ENCODE measurements around the gene ARL13B. TPM values are rescaled to one million over a fixed set of nuclear protein-coding genes. Genes with fewer than 3 reads are reported as not detected.
A peak's percentile ranks its signal among the peaks of the same experiment; 100 is the strongest.

Gene ARL13B
- total RNA-seq, 2 experiments from 2014 or later, result 8.7 to 11.2 TPM

DNA sequence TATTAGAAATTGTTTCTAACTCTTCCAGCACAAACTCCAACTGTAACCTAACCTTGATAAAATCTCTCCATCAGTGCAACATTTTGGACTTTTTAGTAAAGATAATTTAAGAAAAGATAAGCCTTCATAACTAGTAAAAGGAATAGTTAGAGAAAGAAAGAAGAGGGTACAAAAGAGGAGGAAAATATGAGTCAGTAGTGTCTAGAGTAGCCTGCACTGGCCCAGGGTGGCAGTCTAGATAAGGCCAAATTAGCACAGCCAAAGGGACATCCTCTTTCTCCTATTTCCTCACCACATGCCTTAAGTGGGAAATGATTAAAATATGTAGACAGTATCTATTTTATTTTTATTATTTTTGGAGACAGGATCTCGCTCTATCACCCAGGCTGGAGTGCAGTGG is 10.0 kb upstream of the ARL13B start:
- ChIA-PET CTCF (no interaction called here), POLR2A (no interaction called here)
- ATAC-seq, result no peak
- Mint-ChIP-seq H3K9me3 (ENCODE audit: low read depth) (no peaks in the 10 kb centered on the region), H3K4me3 (no peak overlapping the region), H3K4me1 (peaks cover 9% of the 10 kb centered on the region), H3K27me3 (peaks cover 10% of the 10 kb centered on the region), H3K27ac (no peak overlapping the region), H3K36me3 (ENCODE audit: low read depth) (no peaks in the 10 kb centered on the region)
- no peak for DNase-seq
- intact Hi-C loops (cut with DNase I, micrococcal nuclease), result no loop called here

DNA sequence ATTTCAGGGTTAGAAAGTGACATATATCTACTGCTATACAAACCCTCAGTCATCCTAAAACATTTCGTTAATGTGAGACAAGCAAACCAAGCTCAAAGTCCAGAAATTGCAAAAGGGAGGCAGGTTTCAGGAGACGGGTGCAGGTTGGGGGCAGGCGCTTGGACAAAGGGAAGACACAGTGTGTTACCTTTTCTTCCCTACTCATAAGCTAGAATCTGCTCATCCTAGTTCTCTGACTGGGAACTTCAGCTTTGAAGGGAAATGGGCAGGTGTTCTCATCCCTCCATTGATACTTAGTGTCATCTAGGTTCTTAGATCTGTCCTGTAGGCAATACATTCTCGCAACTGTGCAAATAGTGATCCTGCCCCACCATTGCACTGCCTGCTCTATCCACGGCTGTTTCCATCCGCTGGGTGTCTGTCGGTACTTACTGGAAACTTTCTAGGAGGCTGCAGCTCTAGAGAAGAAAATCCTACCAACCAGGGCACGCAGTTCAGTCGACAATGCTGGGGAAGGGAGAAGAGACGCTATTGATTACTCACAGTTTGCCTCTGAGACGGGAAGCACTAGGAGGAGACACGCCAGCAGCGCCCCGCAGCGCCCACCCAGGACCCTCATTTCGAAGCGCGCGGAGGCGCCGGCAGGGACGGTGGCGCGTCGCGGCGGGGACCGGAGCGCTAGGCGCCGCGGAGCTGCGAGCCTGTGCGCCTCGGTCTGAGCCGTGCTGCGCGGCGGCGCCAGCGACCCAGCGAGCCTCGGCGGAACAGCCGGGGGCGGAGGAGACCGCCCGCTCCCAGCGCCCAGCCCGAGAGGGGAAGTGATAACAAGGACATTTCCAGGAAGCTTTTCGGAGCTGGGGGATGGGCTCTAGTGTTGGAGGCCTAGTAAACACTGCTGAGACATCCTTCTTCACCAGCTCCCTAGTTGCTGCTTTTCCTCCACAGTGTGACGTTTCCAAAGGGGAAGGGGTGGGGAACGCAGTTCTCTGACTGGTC is 6.5 kb upstream of the ARL13B start, which contains the start of gene PROS1:
Gene PROS1, minus strand, starts transcription at position 766 of the 996 bp plus-strand sequence. Its CDS starts 147 bp downstream, at position 619.
- intact Hi-C loops (cut with DNase I, micrococcal nuclease), result no loop called here
- H3K9me3 Mint-ChIP-seq (ENCODE audit: low read depth), result no peaks in the 10 kb centered on the region
- DNase-seq (peak; percentile 76), ATAC-seq (peak; percentile 92)
- H3K36me3 Mint-ChIP-seq (ENCODE audit: low read depth), result no peaks in the 10 kb centered on the region
- H3K4me3 Mint-ChIP-seq, result peak within 1 kb of the TSS; percentile 75
- H3K4me1 Mint-ChIP-seq, result peaks cover 9% of the 10 kb centered on the region
- ChIA-PET CTCF (interaction anchor here (0.6 to 1.4 kb wide), 5 partner anchors 9 to 173 kb away, joined by 3 to 5 read pairs (median 3); partner anchors contain the start of genes DHFR2 and NSUN3), POLR2A (no interaction called here)
- peak within 1 kb of the TSS; percentile 78 for H3K27ac Mint-ChIP-seq
- H3K27me3 Mint-ChIP-seq, result peaks cover 13% of the 10 kb centered on the region

DNA sequence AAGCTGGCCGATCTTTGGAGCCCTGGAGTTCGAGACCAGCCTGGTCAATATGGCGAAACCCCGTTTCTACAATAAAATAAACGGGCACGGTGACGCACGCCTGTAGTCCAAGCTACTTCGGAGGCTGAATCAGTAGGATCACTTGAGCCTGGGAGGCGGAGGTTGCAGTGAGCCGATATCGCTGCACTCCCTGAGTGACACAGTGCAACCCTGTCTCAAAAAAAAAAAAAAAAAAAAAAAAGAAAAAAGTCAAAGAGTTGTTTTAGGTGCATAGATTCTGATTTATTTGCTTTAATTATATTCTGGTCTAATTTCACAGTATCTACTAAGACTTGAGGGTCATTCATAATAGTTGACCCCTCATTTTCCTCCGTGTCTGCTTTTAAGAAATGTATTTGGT is 1.7 kb downstream of the ARL13B start:
- intact Hi-C loops (cut with DNase I, micrococcal nuclease), result loop anchor here in 1 of 2 experiments (2.0 kb wide), 1 partner anchor 23 kb away; no protein-coding TSS in a partner anchor
- no peak for ATAC-seq
- Mint-ChIP-seq H3K27me3 (no peaks in the 10 kb centered on the region), H3K36me3 (ENCODE audit: low read depth) (no peaks in the 10 kb centered on the region), H3K9me3 (ENCODE audit: low read depth) (no peaks in the 10 kb centered on the region), H3K4me1 (peaks cover 16% of the 10 kb centered on the region), H3K27ac (no peak overlapping the region), H3K4me3 (peak overlapping the region; percentile 82)
- DNase-seq, result no peak
- POLR2A ChIA-PET, result no interaction called here
- CTCF ChIA-PET, result interaction anchor here (0.8 to 0.9 kb wide), 2 partner anchors 11 to 88 kb away, joined by 4 read pairs; no protein-coding TSS in a partner anchor

DNA sequence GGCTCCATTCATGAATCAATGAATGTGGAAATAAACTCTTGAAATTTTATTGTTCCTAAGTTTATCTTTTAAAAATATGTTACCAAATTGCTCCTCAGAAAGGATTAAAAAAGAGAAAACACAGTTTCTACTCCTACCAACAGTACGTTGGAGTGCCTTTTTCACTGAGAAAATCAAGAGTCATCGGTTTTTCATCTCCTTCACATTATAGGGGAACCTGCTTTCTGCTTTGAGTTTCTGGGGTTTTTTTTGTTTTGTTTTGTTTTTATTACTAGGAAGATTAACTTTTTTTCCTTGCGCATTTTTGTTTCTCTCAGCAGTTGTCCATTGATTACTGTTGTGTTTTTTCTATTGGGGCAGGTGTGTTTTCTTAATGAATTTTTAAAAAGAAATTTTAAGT is 3.5 kb downstream of the ARL13B start:
- no peak for DNase-seq
- intact Hi-C loops (cut with DNase I, micrococcal nuclease), result no loop called here
- CTCF ChIA-PET, result no interaction called here
- H3K36me3 Mint-ChIP-seq (ENCODE audit: low read depth), result no peaks in the 10 kb centered on the region
- POLR2A ChIA-PET, result no interaction called here
- H3K4me3 Mint-ChIP-seq, result no peak overlapping the region
- no peaks in the 10 kb centered on the region for H3K27me3 Mint-ChIP-seq
- H3K9me3 Mint-ChIP-seq (ENCODE audit: low read depth), result no peaks in the 10 kb centered on the region
- no peak for ATAC-seq
- no peak overlapping the region for H3K27ac Mint-ChIP-seq
- H3K4me1 Mint-ChIP-seq, result peaks cover 16% of the 10 kb centered on the region

DNA sequence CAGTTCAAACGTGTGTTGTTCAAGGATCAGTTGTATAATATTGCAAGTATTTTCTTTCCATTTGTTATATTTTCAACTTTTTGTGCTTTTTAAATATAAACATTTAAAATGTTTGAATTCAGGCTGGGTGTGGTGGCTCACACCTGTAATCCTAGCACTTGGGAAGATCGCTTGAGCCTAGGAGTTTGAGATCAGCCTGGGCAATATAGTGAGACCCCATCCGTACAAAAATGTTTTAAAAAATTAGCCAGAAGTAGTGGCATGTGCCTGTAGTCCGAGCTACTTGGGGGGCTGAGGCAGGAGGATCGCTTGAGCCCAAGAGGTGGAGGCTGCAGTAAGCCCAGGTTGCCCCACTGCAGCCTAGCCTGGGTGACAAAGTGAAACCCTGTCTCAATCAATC is 4.7 kb downstream of the ARL13B start:
- Mint-ChIP-seq H3K4me3 (no peak overlapping the region), H3K27me3 (no peaks in the 10 kb centered on the region), H3K36me3 (ENCODE audit: low read depth) (no peaks in the 10 kb centered on the region), H3K9me3 (ENCODE audit: low read depth) (no peaks in the 10 kb centered on the region), H3K4me1 (peaks cover 12% of the 10 kb centered on the region), H3K27ac (no peak overlapping the region)
- ATAC-seq (no peak), DNase-seq (no peak)
- CTCF ChIA-PET, result interaction anchor here (0.6 kb wide), 1 partner anchor 14 kb away, joined by 3 read pairs; no protein-coding TSS in a partner anchor
- intact Hi-C loops (cut with DNase I, micrococcal nuclease), result no loop called here
- POLR2A ChIA-PET, result no interaction called here

DNA sequence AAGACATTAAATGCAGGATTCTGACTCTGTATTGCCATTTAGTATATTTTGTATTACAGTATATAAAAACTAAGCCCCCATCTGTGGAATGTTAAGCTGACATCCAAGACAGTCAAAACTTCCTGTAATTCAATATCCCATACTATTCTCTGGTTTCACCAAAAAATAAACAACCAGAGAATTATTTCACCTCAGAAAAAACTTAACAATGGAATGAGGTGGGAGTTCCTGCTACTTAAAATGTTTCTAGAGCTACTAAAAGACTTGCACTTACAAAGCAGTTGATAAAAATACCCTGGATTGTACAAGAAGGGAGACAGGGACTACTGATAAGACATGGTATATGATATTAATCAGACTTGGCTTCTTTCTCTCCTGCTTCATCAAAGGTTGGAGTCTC is 8.3 kb downstream of the ARL13B start:
- CTCF ChIA-PET, result interaction anchor here (1.0 kb wide), 1 partner anchor 81 kb away, joined by 3 read pairs; no protein-coding TSS in a partner anchor
- H3K36me3 Mint-ChIP-seq (ENCODE audit: low read depth), result no peaks in the 10 kb centered on the region

DNA sequence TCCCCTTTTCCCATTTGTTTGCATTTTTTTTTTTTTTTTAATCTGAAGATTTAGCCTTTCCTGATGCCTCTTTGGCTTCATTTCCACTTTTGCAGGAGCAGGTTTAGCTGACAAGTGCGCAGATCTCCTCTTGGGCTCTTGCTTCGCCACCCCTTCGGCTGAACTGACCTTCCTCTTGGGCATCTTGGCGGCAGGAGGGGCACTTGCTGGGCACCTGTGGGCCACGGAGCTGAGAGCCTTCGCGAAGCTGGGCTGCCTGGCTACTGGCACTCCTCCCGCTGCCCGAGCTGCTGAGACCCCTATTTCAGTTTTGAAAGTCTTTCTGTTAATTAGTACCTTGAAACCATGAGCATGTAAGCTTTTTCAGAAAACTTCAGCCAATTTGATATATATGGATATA is 8.8 kb downstream of the ARL13B start:
- ChIA-PET POLR2A (no interaction called here), CTCF (interaction anchor here (0.8 to 1.0 kb wide), 2 partner anchors 15 to 81 kb away, joined by 3 read pairs; no protein-coding TSS in a partner anchor)
- peaks cover under 1% of the 10 kb centered on the region for H3K4me1 Mint-ChIP-seq
- ATAC-seq (no peak), DNase-seq (no peak)
- H3K36me3 Mint-ChIP-seq (ENCODE audit: low read depth), result no peaks in the 10 kb centered on the region
- H3K27me3 Mint-ChIP-seq, result no peaks in the 10 kb centered on the region
- no peak overlapping the region for H3K27ac Mint-ChIP-seq
- intact Hi-C loops (cut with DNase I, micrococcal nuclease), result no loop called here
- H3K4me3 Mint-ChIP-seq, result no peak overlapping the region
- no peaks in the 10 kb centered on the region for H3K9me3 Mint-ChIP-seq (ENCODE audit: low read depth)

More for the DNA sequence above, 8.3 kb downstream of the ARL13B start:
- Mint-ChIP-seq H3K9me3 (ENCODE audit: low read depth) (no peaks in the 10 kb centered on the region), H3K4me3 (no peak overlapping the region), H3K4me1 (no peaks in the 10 kb centered on the region), H3K27me3 (no peaks in the 10 kb centered on the region), H3K27ac (no peak overlapping the region)
- ATAC-seq (no peak), DNase-seq (no peak)
- POLR2A ChIA-PET, result no interaction called here
- intact Hi-C loops (cut with DNase I, micrococcal nuclease), result no loop called here

DNA sequence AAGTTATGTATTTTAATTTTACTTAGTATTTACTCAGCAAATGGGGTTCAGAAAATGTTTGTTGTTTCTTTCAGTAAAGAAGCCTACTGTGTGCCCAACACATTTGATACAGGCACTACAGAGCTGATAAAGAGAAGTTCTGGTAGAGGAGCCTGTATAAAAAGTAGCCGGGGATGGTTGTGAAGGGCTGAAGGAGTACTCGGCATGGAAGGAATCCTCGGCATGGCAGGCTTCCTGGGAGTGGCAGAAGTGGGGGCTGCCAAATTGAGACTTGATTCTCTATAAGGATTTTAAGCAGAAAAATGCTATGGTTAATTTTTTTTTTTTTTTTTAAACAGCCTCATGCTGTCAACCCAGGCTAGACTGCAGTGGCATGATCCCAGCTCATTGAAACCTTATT is 9.3 kb downstream of the ARL13B start:
- ChIA-PET POLR2A (no interaction called here), CTCF (interaction anchor here (0.8 to 1.0 kb wide), 2 partner anchors 14 to 80 kb away, joined by 3 read pairs; no protein-coding TSS in a partner anchor)
- H3K9me3 Mint-ChIP-seq (ENCODE audit: low read depth), result no peaks in the 10 kb centered on the region
- H3K4me3 Mint-ChIP-seq, result no peak overlapping the region
- DNase-seq, result no peak
- ATAC-seq, result no peak
- intact Hi-C loops (cut with DNase I, micrococcal nuclease), result no loop called here
- H3K27ac Mint-ChIP-seq, result no peak overlapping the region
- H3K36me3 Mint-ChIP-seq (ENCODE audit: low read depth), result no peaks in the 10 kb centered on the region
- peaks cover 4% of the 10 kb centered on the region for H3K4me1 Mint-ChIP-seq
- H3K27me3 Mint-ChIP-seq, result no peaks in the 10 kb centered on the region

DNA sequence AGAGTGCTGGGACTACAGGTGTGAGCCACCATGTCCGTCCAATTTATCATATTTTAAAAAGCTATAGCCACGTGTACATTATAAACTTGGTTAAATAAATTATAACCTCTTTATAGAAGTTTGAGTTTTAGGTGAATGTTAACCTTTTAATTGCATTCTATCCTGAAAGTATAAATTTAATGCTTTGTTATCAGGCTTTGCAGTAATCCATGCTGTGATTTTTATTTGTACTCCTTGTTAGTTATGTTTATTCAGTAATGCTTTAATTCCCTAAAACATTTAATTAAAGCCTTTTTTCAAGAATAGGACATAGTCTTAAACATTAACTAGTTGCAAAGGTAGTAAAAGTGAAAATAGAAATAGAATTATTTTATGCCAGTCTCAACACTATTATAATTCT is 11.7 kb downstream of the ARL13B start:
- DNase-seq (no peak), ATAC-seq (no peak)
- CTCF ChIA-PET, result no interaction called here
- Mint-ChIP-seq H3K4me1 (peaks cover 4% of the 10 kb centered on the region), H3K4me3 (no peak overlapping the region), H3K36me3 (ENCODE audit: low read depth) (peaks cover under 1% of the 10 kb centered on the region), H3K27me3 (no peaks in the 10 kb centered on the region), H3K9me3 (ENCODE audit: low read depth) (no peaks in the 10 kb centered on the region), H3K27ac (no peak overlapping the region)
- POLR2A ChIA-PET, result no interaction called here
- intact Hi-C loops (cut with DNase I, micrococcal nuclease), result no loop called here

DNA sequence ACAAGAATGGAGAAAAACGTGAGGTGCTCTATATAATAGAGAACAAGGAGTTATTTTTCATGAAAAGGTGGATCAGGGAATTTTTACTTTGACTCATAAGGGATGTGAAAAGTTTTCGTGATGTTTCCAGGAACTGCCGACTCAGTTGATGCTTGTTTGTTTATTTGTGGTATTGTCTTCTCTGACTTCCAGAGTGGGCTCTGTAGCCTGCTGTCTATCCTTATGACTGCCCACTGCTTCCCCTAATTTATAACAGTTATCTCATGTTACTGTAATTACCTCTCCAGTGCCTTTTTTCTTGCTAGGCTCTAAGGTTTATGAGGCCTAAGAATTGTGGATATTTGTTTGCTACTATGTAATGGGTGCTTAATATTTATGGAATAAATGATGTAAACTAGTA is 12.3 kb downstream of the ARL13B start:
- ATAC-seq (no peak), DNase-seq (no peak)
- peaks cover 4% of the 10 kb centered on the region for H3K4me1 Mint-ChIP-seq
- no peaks in the 10 kb centered on the region for H3K27me3 Mint-ChIP-seq
- H3K9me3 Mint-ChIP-seq (ENCODE audit: low read depth), result no peaks in the 10 kb centered on the region
- H3K36me3 Mint-ChIP-seq (ENCODE audit: low read depth), result peaks cover 3% of the 10 kb centered on the region
- H3K27ac Mint-ChIP-seq, result no peak overlapping the region
- POLR2A ChIA-PET, result no interaction called here
- CTCF ChIA-PET, result no interaction called here
- no peak overlapping the region for H3K4me3 Mint-ChIP-seq
- intact Hi-C loops (cut with DNase I, micrococcal nuclease), result no loop called here

DNA sequence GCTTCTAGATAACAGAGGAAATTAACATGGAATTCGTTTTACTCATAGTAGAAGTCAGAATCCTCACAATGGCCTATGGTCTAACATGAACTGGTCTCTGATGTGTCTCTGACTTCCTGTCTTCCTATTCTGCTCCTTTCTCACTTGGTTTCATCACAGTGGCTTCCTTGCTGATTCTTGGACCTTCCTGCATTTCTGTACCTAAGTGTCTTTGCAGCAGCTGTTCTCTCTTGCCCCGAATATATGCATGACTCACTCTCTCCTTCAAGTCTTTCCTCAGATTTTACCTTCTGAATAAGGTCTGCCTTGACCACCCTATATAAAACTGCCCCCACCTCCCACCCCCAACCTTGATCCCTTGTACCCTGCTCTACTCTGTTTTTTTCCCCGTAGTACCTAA is 14.1 kb downstream of the ARL13B start:
- ATAC-seq (no peak), DNase-seq (no peak)
- no peaks in the 10 kb centered on the region for H3K9me3 Mint-ChIP-seq (ENCODE audit: low read depth)
- intact Hi-C loops (cut with DNase I, micrococcal nuclease), result no loop called here
- H3K4me3 Mint-ChIP-seq, result no peak overlapping the region
- H3K27ac Mint-ChIP-seq, result no peak overlapping the region
- peaks cover 5% of the 10 kb centered on the region for H3K36me3 Mint-ChIP-seq (ENCODE audit: low read depth)
- H3K27me3 Mint-ChIP-seq, result no peaks in the 10 kb centered on the region
- H3K4me1 Mint-ChIP-seq, result peaks cover 4% of the 10 kb centered on the region
- CTCF ChIA-PET, result interaction anchor here (1.3 to 1.5 kb wide), 2 partner anchors 22 to 35 kb away, joined by 3 to 4 read pairs; no protein-coding TSS in a partner anchor
- POLR2A ChIA-PET, result no interaction called here

DNA sequence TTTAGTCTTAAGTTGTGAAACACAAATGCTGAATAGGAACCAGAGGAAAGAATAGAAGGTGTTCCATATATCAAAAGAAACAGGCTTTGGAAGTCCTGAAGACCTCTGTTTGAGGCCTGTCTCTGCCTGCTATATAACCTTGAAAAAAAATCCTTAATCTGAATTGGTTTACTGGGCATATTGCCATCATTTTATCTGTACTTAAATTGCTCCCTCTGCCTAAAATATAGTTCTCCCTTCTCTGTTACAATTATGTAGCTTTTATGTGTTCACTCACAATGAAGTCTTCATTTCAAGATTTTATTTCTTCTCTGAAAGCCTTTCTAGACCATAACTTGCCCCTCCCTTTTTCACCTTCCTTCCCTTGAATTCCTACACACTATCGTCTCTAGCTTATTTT is 21.2 kb downstream of the ARL13B start:
- CTCF ChIA-PET, result interaction anchor here (1.1 to 4.7 kb wide), 3 partner anchors 15 to 69 kb away, joined by 3 to 44 read pairs (median 4); no protein-coding TSS in a partner anchor
- Mint-ChIP-seq H3K27me3 (no peaks in the 10 kb centered on the region), H3K4me1 (no peaks in the 10 kb centered on the region), H3K27ac (no peak overlapping the region), H3K4me3 (no peak overlapping the region), H3K36me3 (ENCODE audit: low read depth) (peaks cover 5% of the 10 kb centered on the region), H3K9me3 (ENCODE audit: low read depth) (no peaks in the 10 kb centered on the region)
- DNase-seq, result no peak
- intact Hi-C loops (cut with DNase I, micrococcal nuclease), result loop anchor here in 1 of 2 experiments (10.0 kb wide), 1 partner anchor 244 kb away; no protein-coding TSS in a partner anchor
- ATAC-seq, result no peak
- POLR2A ChIA-PET, result no interaction called here

Measured in activated CD4-positive, alpha-beta T cell treated with anti-CD3 and anti-CD28 coated beads for 36 hours (primary cell).